ENCODE measurements around the gene AKT3. TPM values are rescaled to one million over a fixed set of nuclear protein-coding genes. Genes with fewer than 3 reads are reported as not detected.

AKT3 gene
- total and polyA plus RNA-seq, 3 experiments from 2014 or later, result 4.3 to 49.6 (median 47.3) TPM

- H3K27ac ChIP-seq (ENCODE audit: low read depth, low read length), result no peak overlapping the region
- no peaks in the 10 kb centered on the region for H3K36me3 ChIP-seq (ENCODE audit: insufficient read depth, low read length)
- POLR2A ChIA-PET, result interaction anchor here (0.6 kb wide), 1 partner anchor 1385 kb away, joined by 4 read pairs; no protein-coding TSS in a partner anchor
- Mint-ChIP-seq H3K9me3 (no peaks in the 10 kb centered on the region), H3K27me3 (no peaks in the 10 kb centered on the region), H3K27ac (no peak overlapping the region), H3K36me3 (peaks cover 0 to 13% (median 0%) of the 10 kb centered on the region in 3 donors), H3K4me1 (peaks cover 8 to 16% (median 9%) of the 10 kb centered on the region in 3 donors), H3K4me3 (peak overlapping the region in 2 of 7 donors; percentile 44 to 46)
- no peaks in the 10 kb centered on the region for H3K9me3 ChIP-seq (ENCODE audit: low read length)
- peaks cover 8% of the 10 kb centered on the region for H3K4me1 ChIP-seq (ENCODE audit: insufficient read depth, low read length)
- CTCF ChIA-PET, result no interaction called here
- no peaks in the 10 kb centered on the region for H3K27me3 ChIP-seq (ENCODE audit: insufficient read depth, low read length, poor library complexity, severe bottlenecking)
- no peak for DNase-seq
- no peak overlapping the region for H3K4me3 ChIP-seq (ENCODE audit: low read length)
These were observed 362.9 kb downstream of the AKT3 start for GRCh38 chr1:243487036-243487648.

GRCh38 chr1:243483952-243484351 is 366.1 kb downstream of the AKT3 start:
- ChIA-PET CTCF (no interaction called here), POLR2A (no interaction called here)
- DNase-seq, result no peak
- peaks cover 2 to 7% (median 3%) of the 10 kb centered on the region in 3 donors for H3K36me3 Mint-ChIP-seq
- H3K27ac Mint-ChIP-seq, result peak overlapping the region in 2 of 8 donors; percentile 15 to 55
- H3K9me3 ChIP-seq (ENCODE audit: low read length), result no peaks in the 10 kb centered on the region
- no peaks in the 10 kb centered on the region for H3K9me3 Mint-ChIP-seq
- peaks cover 13% of the 10 kb centered on the region for H3K4me1 ChIP-seq (ENCODE audit: insufficient read depth, low read length)
- H3K27ac ChIP-seq (ENCODE audit: low read depth, low read length), result no peak overlapping the region
- H3K4me3 Mint-ChIP-seq, result peak overlapping the region; percentile 64 to 92 (median 76)
- H3K27me3 Mint-ChIP-seq, result no peaks in the 10 kb centered on the region
- H3K4me3 ChIP-seq (ENCODE audit: low read length), result no peak overlapping the region
- H3K36me3 ChIP-seq (ENCODE audit: insufficient read depth, low read length), result no peaks in the 10 kb centered on the region
- no peaks in the 10 kb centered on the region for H3K27me3 ChIP-seq (ENCODE audit: insufficient read depth, low read length, poor library complexity, severe bottlenecking)
- H3K4me1 Mint-ChIP-seq, result peaks cover 18 to 33% (median 26%) of the 10 kb centered on the region in 3 donors

- Mint-ChIP-seq H3K36me3 (peaks cover 2 to 7% (median 3%) of the 10 kb centered on the region in 3 donors), H3K4me1 (peaks cover 18 to 33% (median 26%) of the 10 kb centered on the region in 3 donors), H3K9me3 (no peaks in the 10 kb centered on the region), H3K27ac (peak overlapping the region in 4 of 8 donors; percentile 10 to 77 (median 32)), H3K27me3 (no peaks in the 10 kb centered on the region), H3K4me3 (peak overlapping the region; percentile 70 to 92 (median 79))
- peak overlapping the region; percentile 47 for H3K4me3 ChIP-seq (ENCODE audit: low read length)
- H3K9me3 ChIP-seq (ENCODE audit: low read length), result no peaks in the 10 kb centered on the region
- POLR2A ChIA-PET, result no interaction called here
- CTCF ChIA-PET, result no interaction called here
- H3K27ac ChIP-seq (ENCODE audit: low read depth, low read length), result no peak overlapping the region
- no peaks in the 10 kb centered on the region for H3K27me3 ChIP-seq (ENCODE audit: insufficient read depth, low read length, poor library complexity, severe bottlenecking)
- H3K36me3 ChIP-seq (ENCODE audit: insufficient read depth, low read length), result no peaks in the 10 kb centered on the region
- peak in 1 of 5 donors; percentile 16 for DNase-seq
- peaks cover 13% of the 10 kb centered on the region for H3K4me1 ChIP-seq (ENCODE audit: insufficient read depth, low read length)
These were observed 366.8 kb downstream of the AKT3 start for GRCh38 chr1:243483071-243483771.

- DNase-seq, result no peak
- Histone ChIP-seq H3K27me3 (ENCODE audit: insufficient read depth, low read length, poor library complexity, severe bottlenecking) (no peaks in the 10 kb centered on the region), H3K27ac (ENCODE audit: low read depth, low read length) (no peak overlapping the region), H3K36me3 (ENCODE audit: insufficient read depth, low read length) (no peaks in the 10 kb centered on the region), H3K4me3 (ENCODE audit: low read length) (peak overlapping the region; percentile 47), H3K4me1 (ENCODE audit: insufficient read depth, low read length) (peaks cover 13% of the 10 kb centered on the region), H3K9me3 (ENCODE audit: low read length) (no peaks in the 10 kb centered on the region)
- peak overlapping the region in 3 of 8 donors; percentile 47 to 77 (median 50) for H3K27ac Mint-ChIP-seq
- H3K27me3 Mint-ChIP-seq, result no peaks in the 10 kb centered on the region
- peaks cover under 1 to 7% (median 6%) of the 10 kb centered on the region in 3 donors for H3K36me3 Mint-ChIP-seq
- POLR2A ChIA-PET, result no interaction called here
- no peaks in the 10 kb centered on the region for H3K9me3 Mint-ChIP-seq
- CTCF ChIA-PET, result no interaction called here
- peak overlapping the region; percentile 70 to 89 (median 79) for H3K4me3 Mint-ChIP-seq
- peaks cover 18 to 33% (median 26%) of the 10 kb centered on the region in 3 donors for H3K4me1 Mint-ChIP-seq
These were observed 367.7 kb downstream of the AKT3 start for GRCh38 chr1:243482141-243483022.

GRCh38 chr1:243481101-243481500 is 368.9 kb downstream of the AKT3 start:
- H3K27ac ChIP-seq (ENCODE audit: low read depth, low read length), result no peak overlapping the region
- no peaks in the 10 kb centered on the region for H3K27me3 ChIP-seq (ENCODE audit: insufficient read depth, low read length, poor library complexity, severe bottlenecking)
- Mint-ChIP-seq H3K27ac (peak overlapping the region in 1 of 8 donors; percentile 25), H3K4me1 (peaks cover 18 to 33% (median 26%) of the 10 kb centered on the region in 3 donors), H3K9me3 (no peaks in the 10 kb centered on the region), H3K4me3 (peak overlapping the region in 1 of 7 donors; percentile 44), H3K27me3 (no peaks in the 10 kb centered on the region), H3K36me3 (peaks cover 0 to 13% (median 6%) of the 10 kb centered on the region in 3 donors)
- no peaks in the 10 kb centered on the region for H3K9me3 ChIP-seq (ENCODE audit: low read length)
- DNase-seq, result no peak
- no peak overlapping the region for H3K4me3 ChIP-seq (ENCODE audit: low read length)
- ChIA-PET POLR2A (no interaction called here), CTCF (no interaction called here)
- H3K4me1 ChIP-seq (ENCODE audit: insufficient read depth, low read length), result peaks cover 13% of the 10 kb centered on the region
- H3K36me3 ChIP-seq (ENCODE audit: insufficient read depth, low read length), result no peaks in the 10 kb centered on the region

- H3K4me3 Mint-ChIP-seq, result no peak overlapping the region
- H3K9me3 ChIP-seq (ENCODE audit: low read length), result no peaks in the 10 kb centered on the region
- H3K4me1 ChIP-seq (ENCODE audit: insufficient read depth, low read length), result peaks cover 12% of the 10 kb centered on the region
- ChIA-PET POLR2A (no interaction called here), CTCF (interaction anchor here (1.1 kb wide), 1 partner anchor 13 kb away, joined by 3 read pairs; no protein-coding TSS in a partner anchor)
- H3K9me3 Mint-ChIP-seq, result no peaks in the 10 kb centered on the region
- H3K27ac Mint-ChIP-seq, result no peak overlapping the region
- no peaks in the 10 kb centered on the region for H3K27me3 ChIP-seq (ENCODE audit: insufficient read depth, low read length, poor library complexity, severe bottlenecking)
- H3K27me3 Mint-ChIP-seq, result no peaks in the 10 kb centered on the region
- no peak overlapping the region for H3K4me3 ChIP-seq (ENCODE audit: low read length)
- DNase-seq, result no peak
- peaks cover 18 to 30% (median 29%) of the 10 kb centered on the region in 3 donors for H3K4me1 Mint-ChIP-seq
- no peaks in the 10 kb centered on the region for H3K36me3 ChIP-seq (ENCODE audit: insufficient read depth, low read length)
- no peak overlapping the region for H3K27ac ChIP-seq (ENCODE audit: low read depth, low read length)
- H3K36me3 Mint-ChIP-seq, result peaks cover 9 to 18% (median 11%) of the 10 kb centered on the region in 3 donors
These were observed 372.2 kb downstream of the AKT3 start for GRCh38 chr1:243477731-243478290.

- Mint-ChIP-seq H3K4me3 (no peak overlapping the region), H3K36me3 (peaks cover 9 to 18% (median 10%) of the 10 kb centered on the region in 3 donors), H3K27ac (no peak overlapping the region), H3K27me3 (no peaks in the 10 kb centered on the region), H3K9me3 (no peaks in the 10 kb centered on the region), H3K4me1 (peaks cover 10 to 11% (median 10%) of the 10 kb centered on the region in 3 donors)
- Histone ChIP-seq H3K4me3 (ENCODE audit: low read length) (no peak overlapping the region), H3K4me1 (ENCODE audit: insufficient read depth, low read length) (no peaks in the 10 kb centered on the region), H3K36me3 (ENCODE audit: insufficient read depth, low read length) (no peaks in the 10 kb centered on the region), H3K27me3 (ENCODE audit: insufficient read depth, low read length, poor library complexity, severe bottlenecking) (no peaks in the 10 kb centered on the region), H3K27ac (ENCODE audit: low read depth, low read length) (no peak overlapping the region), H3K9me3 (ENCODE audit: low read length) (no peaks in the 10 kb centered on the region)
- CTCF ChIA-PET, result no interaction called here
- POLR2A ChIA-PET, result no interaction called here
- DNase-seq, result no peak
These were observed 374.1 kb downstream of the AKT3 start for GRCh38 chr1:243475966-243476365.

All from CD8-positive, alpha-beta memory T cell (primary cell).